ENCODE results near the gene GMDS. TPM values are rescaled to one million over a fixed set of nuclear protein-coding genes. Genes with fewer than 3 reads are reported as not detected.

The GMDS gene
- total and polyA plus RNA-seq, 2 donors (not counting 3 experiments of a cell fraction or from before 2014, with no cell fraction given) = 9.8 to 23.5 TPM

- H3K9ac ChIP-seq (replicated peaks; ENCODE audit: extremely low read depth, insufficient read depth, low read length) = no peak overlapping the region
- TF ChIP-seq FOS (IDR thresholded peaks at IDR 0.05; ENCODE audit: borderline replicate concordance, insufficient read depth, low read length) (no peak), JUN (IDR thresholded peaks at IDR 0.05; ENCODE audit: borderline replicate concordance, insufficient read depth, insufficient read length, low read depth) (no peak), POLR2A (IDR thresholded peaks at IDR 0.05; ENCODE audit: low read depth, low read length) (no peak), GATA2 (IDR thresholded peaks at IDR 0.05; ENCODE audit: insufficient read depth, insufficient read length, low read depth, low read length) (no peak), EZH2 (IDR thresholded peaks at IDR 0.05; ENCODE audit: borderline replicate concordance, low read depth, low read length, severe bottlenecking) (no peak), MYC (IDR thresholded peaks at IDR 0.05; ENCODE audit: low read depth, low read length) (no peak), MAX (IDR thresholded peaks at IDR 0.05; ENCODE audit: insufficient read depth, insufficient read length) (no peak), POLR2AphosphoS5 (IDR thresholded peaks at IDR 0.05; ENCODE audit: insufficient read depth, low read depth, low read length) (no peak)
- TF ChIP-seq, protein P1, sequence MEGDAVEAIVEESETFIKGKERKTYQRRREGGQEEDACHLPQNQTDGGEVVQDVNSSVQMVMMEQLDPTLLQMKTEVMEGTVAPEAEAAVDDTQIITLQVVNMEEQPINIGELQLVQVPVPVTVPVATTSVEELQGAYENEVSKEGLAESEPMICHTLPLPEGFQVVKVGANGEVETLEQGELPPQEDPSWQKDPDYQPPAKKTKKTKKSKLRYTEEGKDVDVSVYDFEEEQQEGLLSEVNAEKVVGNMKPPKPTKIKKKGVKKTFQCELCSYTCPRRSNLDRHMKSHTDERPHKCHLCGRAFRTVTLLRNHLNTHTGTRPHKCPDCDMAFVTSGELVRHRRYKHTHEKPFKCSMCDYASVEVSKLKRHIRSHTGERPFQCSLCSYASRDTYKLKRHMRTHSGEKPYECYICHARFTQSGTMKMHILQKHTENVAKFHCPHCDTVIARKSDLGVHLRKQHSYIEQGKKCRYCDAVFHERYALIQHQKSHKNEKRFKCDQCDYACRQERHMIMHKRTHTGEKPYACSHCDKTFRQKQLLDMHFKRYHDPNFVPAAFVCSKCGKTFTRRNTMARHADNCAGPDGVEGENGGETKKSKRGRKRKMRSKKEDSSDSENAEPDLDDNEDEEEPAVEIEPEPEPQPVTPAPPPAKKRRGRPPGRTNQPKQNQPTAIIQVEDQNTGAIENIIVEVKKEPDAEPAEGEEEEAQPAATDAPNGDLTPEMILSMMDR (IDR thresholded peaks at IDR 0.05; ENCODE audit: extremely low read depth in 1 of 2, insufficient read depth in 1 of 2, low read depth in 1 of 2, low read length in 2 of 2) = no peak
- intact Hi-C loops (cut with micrococcal nuclease) (loop anchor here (10.0 kb wide), 1 partner anchor 955 kb away; no protein-coding TSS in a partner anchor), dilution Hi-C loops (cut with MboI; ENCODE audit: extremely low pct_ligation_motif_present, low sequenced_read_pairs) (no loop called here)
- H3K79me2 ChIP-seq (ENCODE audit: control insufficient read depth, insufficient read depth, low read length) = no peaks in the 10 kb centered on the region
- H3K4me2 ChIP-seq (ENCODE audit: insufficient read depth, low read length) = no peak overlapping the region
- H3K36me3 ChIP-seq (ENCODE audit: control insufficient read depth in 2 of 2, extremely low read depth in 1 of 2, insufficient read depth in 2 of 2, low read length in 2 of 2) = no peaks in the 10 kb centered on the region
- POLR2A ChIA-PET = no interaction called here
- H3K27me3 ChIP-seq (ENCODE audit: control insufficient read depth in 2 of 2, insufficient read depth in 2 of 2, low read length in 2 of 2) = no peaks in the 10 kb centered on the region
- DNase-seq (ENCODE audit: low read depth, low spot score) (peak; percentile 52), FAIRE-seq (no peak)
- no peaks in the 10 kb centered on the region for H4K20me1 ChIP-seq (replicated peaks; ENCODE audit: control insufficient read depth, extremely low read depth, insufficient read depth, low read length)
- CTCF ChIA-PET = no interaction called here
- no peak overlapping the region for H2AFZ ChIP-seq (ENCODE audit: low read depth, low read length)
- no peak overlapping the region for H3K4me3 ChIP-seq (replicated peaks in 1 of 3; ENCODE audit: insufficient read depth in 1 of 3, low read depth in 1 of 3, low read length in 3 of 3)
- no TSS peak for BruUV-seq (replicated peaks)
- H3K4me1 ChIP-seq (ENCODE audit: control insufficient read depth, extremely low read depth, insufficient read depth, low read length) = no peaks in the 10 kb centered on the region
- H3K9me3 ChIP-seq (replicated peaks; ENCODE audit: control insufficient read depth, insufficient read depth, low read length) = no peaks in the 10 kb centered on the region
- no peaks in the 10 kb centered on the region for H3K9me1 ChIP-seq (replicated peaks; ENCODE audit: control insufficient read depth, extremely low read depth, insufficient read depth, low read length)
- H3K27ac ChIP-seq (ENCODE audit: insufficient read depth, low read depth, low read length) = no peak overlapping the region
These were observed 565.7 kb downstream of the GMDS start for GRCh38 chr6:1679688-1680068.

Measured in endothelial cell of umbilical vein (primary cell).